Measurements from ENCODE around the gene UBE2E2. TPM values are rescaled to one million over a fixed set of nuclear protein-coding genes. Genes with fewer than 3 reads are reported as not detected.

UBE2E2 gene
- total RNA-seq, 1 experiment from 2014 or later: 38.6 TPM

GRCh38 chr3:23189187-23189586, 13.9 kb upstream of the UBE2E2 start:
- Mint-ChIP-seq H3K27me3 (ENCODE audit: low read depth) (no peaks in the 10 kb centered on the region), H3K27ac (no peak overlapping the region), H3K9me3 (no peaks in the 10 kb centered on the region), H3K4me3 (no peak overlapping the region), H3K36me3 (ENCODE audit: insufficient read depth in 1 of 3, low read depth in 3 of 3) (no peaks in the 10 kb centered on the region; a peak in 1 of 7 replicates), H3K4me1 (peaks cover 3 to 4% of the 10 kb centered on the region in 2 experiments; a peak in 3 of 4 replicates)
- Histone ChIP-seq H3K27me3 (ENCODE audit: insufficient read depth, low read length) (no peaks in the 10 kb centered on the region), H3K79me1 (ENCODE audit: insufficient read depth, low read depth, low read length, poor library complexity, severe bottlenecking) (no peaks in the 10 kb centered on the region), H2BK15ac (ENCODE audit: low read depth, low read length) (no peak overlapping the region), H3K4ac (ENCODE audit: low read depth, low read length) (no peak overlapping the region), H4K8ac (replicated peaks; ENCODE audit: insufficient read length, low read depth, low read length) (no peak overlapping the region), H3K56ac (ENCODE audit: insufficient read length, low read depth, low read length) (no peak overlapping the region), H4K20me1 (ENCODE audit: control insufficient read depth, insufficient read depth, insufficient read length) (no peaks in the 10 kb centered on the region), H3K4me2 (ENCODE audit: insufficient read depth, insufficient read length, low read length) (no peak overlapping the region), H2BK120ac (ENCODE audit: low read depth, low read length, poor library complexity, severe bottlenecking) (no peak overlapping the region), H2AFZ (ENCODE audit: low read length) (no peak overlapping the region), H4K91ac (ENCODE audit: insufficient read length, low read depth, low read length) (no peak overlapping the region), H2BK12ac (ENCODE audit: insufficient read length, low read depth, low read length) (no peak overlapping the region), H3K23ac (ENCODE audit: insufficient read length, low read depth, low read length) (no peak overlapping the region), H3K9me3 (ENCODE audit: control insufficient read depth, low read depth, low read length) (no peaks in the 10 kb centered on the region), H2AK5ac (ENCODE audit: insufficient read length, low read length) (no peak overlapping the region), H3K79me2 (ENCODE audit: insufficient read depth, low read length) (no peaks in the 10 kb centered on the region), H3K4me1 (ENCODE audit: insufficient read depth, low read length) (no peaks in the 10 kb centered on the region; the same call in 1 of the 2 replicates), H3K23me2 (ENCODE audit: insufficient read length, low read depth, low read length, poor library complexity, severe bottlenecking) (no peaks in the 10 kb centered on the region), H3K18ac (ENCODE audit: insufficient read length, low read depth, low read length) (no peak overlapping the region), H2BK5ac (ENCODE audit: insufficient read length, low read length) (no peak overlapping the region), H3K9ac (ENCODE audit: extremely low read depth, insufficient read length, low read length) (no peak overlapping the region), H3K14ac (ENCODE audit: insufficient read depth, low read length) (no peak overlapping the region), H3K27ac (ENCODE audit: insufficient read length, low read depth, low read length) (no peak overlapping the region), H2BK20ac (ENCODE audit: low read depth, low read length, poor library complexity, severe bottlenecking) (no peak overlapping the region), H3T11ph (ENCODE audit: low read length) (no peak overlapping the region), H4K5ac (ENCODE audit: insufficient read length, low read depth, low read length) (no peak overlapping the region)
- no peak for DNase-seq
- WGBS (ENCODE audit: extremely low coverage, insufficient read length, low lambda C conversion rate): no CpG with 5 or more reads among the region's 1 CpG
- no peak for TF ChIP-seq CTCF (conservative IDR thresholded peaks at IDR 0.05)

Data from H9 (cell line).